ENCODE measurements around the gene MYCN. TPM values are rescaled to one million over a fixed set of nuclear protein-coding genes. Genes with fewer than 3 reads are reported as not detected.

MYCN gene
- total RNA-seq, 1 experiment from 2014 or later = not detected

GRCh38 chr2:15986068-15986560, 45.8 kb downstream of the MYCN start:
- BruUV-seq (replicated peaks) = no TSS peak
- no peak overlapping the region for H3K4me2 ChIP-seq (ENCODE audit: low read length)
- intact Hi-C loops (cut with micrococcal nuclease) = no loop called here
- H2AFZ ChIP-seq (ENCODE audit: low read length) = no peak overlapping the region
- no peak overlapping the region for H3K4me3 ChIP-seq (ENCODE audit: low read length)
- no peaks in the 10 kb centered on the region for H4K20me1 ChIP-seq (ENCODE audit: low read length)
- no peaks in the 10 kb centered on the region for H3K9me2 ChIP-seq (replicated peaks; ENCODE audit: low read length)
- no peaks in the 10 kb centered on the region for H3K79me2 ChIP-seq (ENCODE audit: low read length)
- no peaks in the 10 kb centered on the region for H3K4me1 ChIP-seq (ENCODE audit: insufficient read depth, low read length)
- H3K27ac ChIP-seq (ENCODE audit: low read length) = no peak overlapping the region
- no peaks in the 10 kb centered on the region for H3K9me3 ChIP-seq (ENCODE audit: low read length)
- H3K9ac ChIP-seq (ENCODE audit: low read length) = no peak overlapping the region
- peaks cover 13% of the 10 kb centered on the region; the same call in 1 of the 2 replicates for H3K27me3 ChIP-seq (ENCODE audit: low read length)
- H3F3A ChIP-seq (ENCODE audit: low read length, unreplicated experiment) = no peaks in the 10 kb centered on the region
- DNase-seq (no peak), ATAC-seq (no peak)
- POLR2A ChIA-PET (ENCODE audit: unreplicated experiment) = no interaction called here
- CTCF ChIA-PET = no interaction called here
- TF ChIP-seq, protein P1, sequence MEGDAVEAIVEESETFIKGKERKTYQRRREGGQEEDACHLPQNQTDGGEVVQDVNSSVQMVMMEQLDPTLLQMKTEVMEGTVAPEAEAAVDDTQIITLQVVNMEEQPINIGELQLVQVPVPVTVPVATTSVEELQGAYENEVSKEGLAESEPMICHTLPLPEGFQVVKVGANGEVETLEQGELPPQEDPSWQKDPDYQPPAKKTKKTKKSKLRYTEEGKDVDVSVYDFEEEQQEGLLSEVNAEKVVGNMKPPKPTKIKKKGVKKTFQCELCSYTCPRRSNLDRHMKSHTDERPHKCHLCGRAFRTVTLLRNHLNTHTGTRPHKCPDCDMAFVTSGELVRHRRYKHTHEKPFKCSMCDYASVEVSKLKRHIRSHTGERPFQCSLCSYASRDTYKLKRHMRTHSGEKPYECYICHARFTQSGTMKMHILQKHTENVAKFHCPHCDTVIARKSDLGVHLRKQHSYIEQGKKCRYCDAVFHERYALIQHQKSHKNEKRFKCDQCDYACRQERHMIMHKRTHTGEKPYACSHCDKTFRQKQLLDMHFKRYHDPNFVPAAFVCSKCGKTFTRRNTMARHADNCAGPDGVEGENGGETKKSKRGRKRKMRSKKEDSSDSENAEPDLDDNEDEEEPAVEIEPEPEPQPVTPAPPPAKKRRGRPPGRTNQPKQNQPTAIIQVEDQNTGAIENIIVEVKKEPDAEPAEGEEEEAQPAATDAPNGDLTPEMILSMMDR (conservative IDR thresholded peaks at IDR 0.05; ENCODE audit: low read depth, low read length) = no peak
- TF ChIP-seq EZH2 (IDR thresholded peaks at IDR 0.05; ENCODE audit: low read length, unreplicated experiment) (no peak), EZH2phosphoT487 (IDR thresholded peaks at IDR 0.05; ENCODE audit: borderline replicate concordance, low read length) (no peak)
- no peaks in the 10 kb centered on the region for H3K36me3 ChIP-seq (ENCODE audit: low read depth, low read length)

DNA sequence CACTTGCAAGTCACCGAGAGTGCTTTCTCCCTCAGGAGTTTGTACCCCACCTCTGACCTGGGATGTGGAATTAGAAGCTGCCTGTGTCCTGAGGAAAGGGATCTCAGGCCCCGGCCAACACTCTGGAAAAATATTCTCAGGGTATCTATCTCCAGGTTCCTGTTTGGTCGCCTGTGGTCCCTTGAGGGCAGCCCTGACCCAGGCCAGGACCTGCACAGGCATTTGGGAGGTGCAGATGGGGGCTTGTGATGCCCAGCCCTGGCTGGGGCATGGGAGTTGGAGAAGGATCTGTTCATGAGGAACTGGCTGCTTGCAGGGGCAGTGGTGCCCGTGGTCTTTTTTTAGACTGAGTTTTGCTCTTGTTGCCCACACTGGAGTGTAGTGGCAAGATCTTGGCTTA, 46.3 kb downstream of the MYCN start:
- ChIA-PET POLR2A (ENCODE audit: unreplicated experiment) (no interaction called here), CTCF (no interaction called here)
- no TSS peak for BruUV-seq (replicated peaks)
- Histone ChIP-seq H2AFZ (ENCODE audit: low read length) (no peak overlapping the region), H3K36me3 (ENCODE audit: low read depth, low read length) (no peaks in the 10 kb centered on the region), H3K4me2 (ENCODE audit: low read length) (no peak overlapping the region), H3K9me3 (ENCODE audit: low read length) (no peaks in the 10 kb centered on the region), H3K9me2 (replicated peaks; ENCODE audit: low read length) (no peaks in the 10 kb centered on the region), H3K4me3 (ENCODE audit: low read length) (no peak overlapping the region), H3K27ac (ENCODE audit: low read length) (no peak overlapping the region), H3F3A (ENCODE audit: low read length, unreplicated experiment) (no peaks in the 10 kb centered on the region), H3K27me3 (ENCODE audit: low read length) (peaks cover 13% of the 10 kb centered on the region; the same call in 1 of the 2 replicates), H3K4me1 (ENCODE audit: insufficient read depth, low read length) (no peaks in the 10 kb centered on the region), H3K9ac (ENCODE audit: low read length) (no peak overlapping the region), H4K20me1 (ENCODE audit: low read length) (no peaks in the 10 kb centered on the region), H3K79me2 (ENCODE audit: low read length) (no peaks in the 10 kb centered on the region)
- TF ChIP-seq, protein P1 (conservative IDR thresholded peaks at IDR 0.05; ENCODE audit: low read depth, low read length) = no peak
- no peak for TF ChIP-seq EZH2 (IDR thresholded peaks at IDR 0.05; ENCODE audit: low read length, unreplicated experiment)
- TF ChIP-seq EZH2phosphoT487 (IDR thresholded peaks at IDR 0.05; ENCODE audit: borderline replicate concordance, low read length) = no peak
- DNase-seq (no peak), ATAC-seq (no peak)
- intact Hi-C loops (cut with micrococcal nuclease) = no loop called here

- no peaks in the 10 kb centered on the region for H3K9me3 ChIP-seq (ENCODE audit: low read length)
- BruUV-seq (replicated peaks) = no TSS peak
- TF ChIP-seq, protein P1 (conservative IDR thresholded peaks at IDR 0.05; ENCODE audit: low read depth, low read length) = no peak
- TF ChIP-seq EZH2phosphoT487 (IDR thresholded peaks at IDR 0.05; ENCODE audit: borderline replicate concordance, low read length) = no peak
- no peak for TF ChIP-seq EZH2 (IDR thresholded peaks at IDR 0.05; ENCODE audit: low read length, unreplicated experiment)
- H3K4me1 ChIP-seq (ENCODE audit: insufficient read depth, low read length) = no peaks in the 10 kb centered on the region
- ChIA-PET CTCF (no interaction called here), POLR2A (ENCODE audit: unreplicated experiment) (no interaction called here)
- no peaks in the 10 kb centered on the region for H3K36me3 ChIP-seq (ENCODE audit: low read depth, low read length)
- no peak for ATAC-seq
- no peaks in the 10 kb centered on the region for H3F3A ChIP-seq (ENCODE audit: low read length, unreplicated experiment)
- H3K4me3 ChIP-seq (ENCODE audit: low read length) = no peak overlapping the region
- H3K27ac ChIP-seq (ENCODE audit: low read length) = no peak overlapping the region
- no peak overlapping the region for H3K9ac ChIP-seq (ENCODE audit: low read length)
- no peaks in the 10 kb centered on the region for H4K20me1 ChIP-seq (ENCODE audit: low read length)
- H3K79me2 ChIP-seq (ENCODE audit: low read length) = no peaks in the 10 kb centered on the region
- H3K9me2 ChIP-seq (replicated peaks; ENCODE audit: low read length) = no peaks in the 10 kb centered on the region
- no peak overlapping the region for H3K4me2 ChIP-seq (ENCODE audit: low read length)
- no peak overlapping the region for H2AFZ ChIP-seq (ENCODE audit: low read length)
- no peak for DNase-seq
- H3K27me3 ChIP-seq (ENCODE audit: low read length) = no peaks in the 10 kb centered on the region
- intact Hi-C loops (cut with micrococcal nuclease) = no loop called here
Observed at GRCh38 chr2:15988733-15989132, 48.4 kb downstream of the MYCN start.

All from PC-3 (cell line).